Psoas muscle (tissue), 8 donors: ENCODE results near the gene DUSP18. TPM values are rescaled to one million over a fixed set of nuclear protein-coding genes. Genes with fewer than 3 reads are reported as not detected.
"Not testable (repeated sequence)": the region's sequence is repeated elsewhere in the genome, so short reads cannot be mapped to it uniquely, and the experiment has no call there.

Experiments
- ATAC-seq, 4 donors: fragments of 200-7000 bp; cut with Tn5 transposase; one replicate each; pipeline ENCODE4 v1.9.1; 2020; ENCODE audit warnings: moderate library complexity in 3 of 4, mild to moderate bottlenecking in 2 of 4
- DNase-seq, 2 donors: peaks; one replicate each; pipeline ENCODE4 v3.0.0-alpha.2; 2020
- H3K27ac ChIP-seq: fragments of 200-600 bp; one replicate; pipeline ENCODE4 v1.8.0; 2022
- H3K27me3 ChIP-seq, 3 donors: fragments of 200-600 bp in 1 of 3; one replicate each; pipeline versions ENCODE4 v1.6.1 to v1.8.0; 2013 to 2022; ENCODE audit warnings: low read length in 2 of 3, mild to moderate bottlenecking in 2 of 3, moderate library complexity in 1 of 3; ENCODE audit not compliant: insufficient read depth in 3 of 3
- H3K36me3 ChIP-seq, 2 donors: fragments of 200-600 bp in 1 of 2; one replicate each; pipeline versions ENCODE4 v1.6.1 to v1.8.0; 2013 to 2022; ENCODE audit warnings: low read depth in 1 of 2, mild to moderate bottlenecking in 1 of 2, moderate library complexity in 1 of 2; ENCODE audit not compliant: insufficient read depth in 1 of 2
- H3K4me1 ChIP-seq: fragments of 200-600 bp; one replicate; pipeline ENCODE4 v1.8.0; 2022
- H3K4me3 ChIP-seq: fragments of 200-600 bp; one replicate; pipeline ENCODE4 v1.8.0; 2022; ENCODE audit warnings: mild to moderate bottlenecking
- H3K9me3 ChIP-seq: fragments of 200-600 bp; one replicate; pipeline ENCODE4 v1.8.0; 2022
- WGBS, 3 donors: extraction: QIAGEN DNeasy Blood & Tissue Kit; methylation state at CpG; one replicate each; pipeline versions ENCODE4 v1.1.6 to v1.1.7; 2013; 5-methylcytosine and 5-hydroxymethylcytosine counted together
- intact Hi-C, 2 donors: fragments of 100-400 bp; cut with DNase I; formaldehyde crosslinking; loops; one replicate each; pipeline versions ENCODE4 v1.11.0 to v1.14.2; 2022
- polyA plus RNA-seq, 3 donors: library from polyadenylated mRNA; stranded (reverse); fragments of 200-250 nt; gene quantifications; one replicate each; pipeline ENCODE4 v1.2.3, GENCODE V29; 2013
- total RNA-seq, 4 donors: library from RNA; stranded (reverse); fragmentation: NEBNext Ultra II Directional in 2 of 4; extraction: Animal tissue kit (Norgen Biotek cat#: 25700) in 2 of 4; gene quantifications; one replicate each; pipeline versions ENCODE4 v1.2.1 to v1.2.4, GENCODE V29; 2021 to 2023
- TF ChIP-seq, protein P1 (sequence below): fragments of 200-600 bp; IDR thresholded peaks from one replicate; pipeline ENCODE4 v1.8.0; 2022; ENCODE audit warnings: antibody characterized with exemption
- donor health status: healthy with polysubstance abuse.
- donor health status: DM: no; HTN: no; CAD: no; lungs with moderate emphysema.
- donor health status: Bipolar disorder and iron deficiency.
- donor health status: healthy.
- donor health status: DM: yes; HTN: yes; CAD: no.
- donor health status: DM: no; HTN: no; CAD: no.
- donor health status: DM: no; HTN: no; CAD: no.
- donor health status: DM: yes; HTN: yes; CAD: no.

The DUSP18 gene
- total and polyA plus RNA-seq, 7 donors = 0.65 to 3.8 (median 1.3) TPM

DNA sequence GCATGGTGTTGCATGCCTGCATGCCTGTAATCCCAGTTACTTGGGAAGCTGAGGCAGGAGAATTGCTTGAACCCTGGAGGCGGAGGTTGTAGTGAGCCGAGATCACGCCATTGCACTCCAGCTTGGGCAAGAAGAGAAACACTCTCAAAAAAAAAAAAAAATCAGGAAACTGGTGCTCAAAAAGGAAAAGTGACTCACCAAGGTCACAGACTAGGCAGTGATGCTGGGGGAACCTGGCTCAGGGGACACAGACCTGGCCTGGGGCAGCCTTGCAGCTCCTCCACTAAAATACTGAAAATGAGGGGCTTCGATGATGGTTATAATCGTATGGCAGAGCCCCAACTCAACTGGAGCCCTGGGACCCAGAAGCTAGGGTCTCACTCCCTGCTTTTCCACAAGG lies 40.2 kb downstream of the DUSP18 start:
- Histone ChIP-seq H3K36me3 (peaks cover 0 to 2% of the 10 kb centered on the region in 2 donors), H3K9me3 (no peaks in the 10 kb centered on the region), H3K4me1 (no peaks in the 10 kb centered on the region), H3K4me3 (no peak overlapping the region), H3K27ac (no peak overlapping the region), H3K27me3 (no peaks in the 10 kb centered on the region)
- WGBS, 3 donors = 91 to 95% (median 91%) methylated on average over 5 of the region's 5 CpGs
- TF ChIP-seq, protein P1, sequence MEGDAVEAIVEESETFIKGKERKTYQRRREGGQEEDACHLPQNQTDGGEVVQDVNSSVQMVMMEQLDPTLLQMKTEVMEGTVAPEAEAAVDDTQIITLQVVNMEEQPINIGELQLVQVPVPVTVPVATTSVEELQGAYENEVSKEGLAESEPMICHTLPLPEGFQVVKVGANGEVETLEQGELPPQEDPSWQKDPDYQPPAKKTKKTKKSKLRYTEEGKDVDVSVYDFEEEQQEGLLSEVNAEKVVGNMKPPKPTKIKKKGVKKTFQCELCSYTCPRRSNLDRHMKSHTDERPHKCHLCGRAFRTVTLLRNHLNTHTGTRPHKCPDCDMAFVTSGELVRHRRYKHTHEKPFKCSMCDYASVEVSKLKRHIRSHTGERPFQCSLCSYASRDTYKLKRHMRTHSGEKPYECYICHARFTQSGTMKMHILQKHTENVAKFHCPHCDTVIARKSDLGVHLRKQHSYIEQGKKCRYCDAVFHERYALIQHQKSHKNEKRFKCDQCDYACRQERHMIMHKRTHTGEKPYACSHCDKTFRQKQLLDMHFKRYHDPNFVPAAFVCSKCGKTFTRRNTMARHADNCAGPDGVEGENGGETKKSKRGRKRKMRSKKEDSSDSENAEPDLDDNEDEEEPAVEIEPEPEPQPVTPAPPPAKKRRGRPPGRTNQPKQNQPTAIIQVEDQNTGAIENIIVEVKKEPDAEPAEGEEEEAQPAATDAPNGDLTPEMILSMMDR = no peak
- no peak for ATAC-seq
- intact Hi-C loops = no loop called here
- DNase-seq = no peak

DNA sequence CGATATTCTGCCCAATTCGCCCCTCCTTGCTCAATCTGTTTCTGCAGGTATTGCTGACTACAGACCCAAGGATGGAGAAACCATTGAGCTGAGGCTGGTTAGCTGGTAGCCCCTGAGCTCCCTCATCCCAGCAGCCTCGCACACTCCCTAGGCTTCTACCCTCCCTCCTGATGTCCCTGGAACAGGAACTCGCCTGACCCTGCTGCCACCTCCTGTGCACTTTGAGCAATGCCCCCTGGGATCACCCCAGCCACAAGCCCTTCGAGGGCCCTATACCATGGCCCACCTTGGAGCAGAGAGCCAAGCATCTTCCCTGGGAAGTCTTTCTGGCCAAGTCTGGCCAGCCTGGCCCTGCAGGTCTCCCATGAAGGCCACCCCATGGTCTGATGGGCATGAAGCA lies 41.3 kb downstream of the DUSP18 start:
- no peak for DNase-seq
- intact Hi-C loops = no loop called here
- WGBS, 3 donors = 79 to 93% (median 87%) methylated on average over 5 of the region's 5 CpGs
- peaks cover 0 to 8% of the 10 kb centered on the region in 2 donors for H3K36me3 ChIP-seq
- TF ChIP-seq, protein P1 = no peak
- no peak overlapping the region for H3K4me3 ChIP-seq
- ATAC-seq = no peak
- H3K27ac ChIP-seq = no peak overlapping the region
- no peaks in the 10 kb centered on the region for H3K9me3 ChIP-seq
- H3K4me1 ChIP-seq = no peaks in the 10 kb centered on the region
- H3K27me3 ChIP-seq = no peaks in the 10 kb centered on the region

- H3K4me3 ChIP-seq, intact Hi-C loops, H3K27ac ChIP-seq, H3K27me3 ChIP-seq, ATAC-seq, DNase-seq, H3K9me3 ChIP-seq, H3K4me1 ChIP-seq: not testable (repeated sequence)
- 91 to 96% (median 93%) methylated on average over 6 of the region's 6 CpGs for WGBS, 3 donors
- H3K36me3 ChIP-seq = peaks cover 0 to 26% of the 10 kb centered on the region in 2 donors
Observed at GRCh38 chr22:30619909-30620308, 47.8 kb downstream of the DUSP18 start.

- no peak overlapping the region for H3K27ac ChIP-seq
- H3K27me3 ChIP-seq = no peaks in the 10 kb centered on the region
- H3K4me1 ChIP-seq = no peaks in the 10 kb centered on the region
- no peaks in the 10 kb centered on the region for H3K9me3 ChIP-seq
- 86 to 93% (median 89%) methylated on average over 6 of the region's 6 CpGs for WGBS, 3 donors
- H3K36me3 ChIP-seq = peaks cover 0 to 35% of the 10 kb centered on the region in 2 donors
- intact Hi-C loops = no loop called here
- no peak for DNase-seq
- ATAC-seq = no peak
- no peak overlapping the region for H3K4me3 ChIP-seq
- TF ChIP-seq, protein P1 = no peak
Observed at GRCh38 chr22:30617819-30618218, 49.9 kb downstream of the DUSP18 start.

DNA sequence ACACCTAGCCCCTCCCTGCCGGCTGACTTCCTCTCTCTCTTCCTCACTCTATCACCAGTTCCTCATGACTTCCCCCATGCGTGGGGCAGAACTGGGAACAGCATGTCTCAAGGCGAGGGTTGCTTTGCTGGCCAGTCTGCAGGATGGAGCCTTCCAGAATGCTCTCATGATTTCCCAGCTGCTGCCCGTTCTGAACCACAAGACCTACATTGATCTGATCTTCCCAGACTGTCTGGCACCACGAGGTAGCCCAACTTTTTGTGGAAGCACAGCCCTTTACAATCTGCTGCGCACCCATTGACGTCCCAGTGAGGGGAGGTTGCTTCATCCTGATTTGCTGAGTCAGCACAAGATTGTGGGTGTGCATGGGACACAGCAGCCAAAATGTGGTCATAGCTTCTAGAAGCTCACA lies 52.1 kb downstream of the DUSP18 start:
- H3K27ac ChIP-seq = no peak overlapping the region
- DNase-seq = no peak
- H3K4me1 ChIP-seq = no peaks in the 10 kb centered on the region
- no peaks in the 10 kb centered on the region for H3K27me3 ChIP-seq
- TF ChIP-seq, protein P1 = no peak
- 79 to 86% (median 84%) methylated on average over 7 of the region's 7 CpGs for WGBS, 3 donors
- no peaks in the 10 kb centered on the region for H3K9me3 ChIP-seq
- peaks cover 0 to 38% of the 10 kb centered on the region in 2 donors for H3K36me3 ChIP-seq
- intact Hi-C loops = no loop called here
- no peak for ATAC-seq
- no peak overlapping the region for H3K4me3 ChIP-seq
